Endothelial cell of umbilical vein (primary cell): ENCODE data around the gene PDPK1. TPM values are rescaled to one million over a fixed set of nuclear protein-coding genes. Genes with fewer than 3 reads are reported as not detected.

Source experiments
- BruUV-seq: library from RNA; stranded (reverse); fragments of 400-500 nt; replicated peaks from 2 replicates; lab custom pipeline; 2021; lab: Mats Ljungman, UMichigan
- CTCF ChIA-PET: fragments of 300-600, 350-600 bp; sonication (Branson Sonifier 250); formaldehyde crosslinking; loops from one replicate; lab custom pipeline; 2021; ENCODE audit warnings: antibody characterized with exemption, inconsistent platforms; lab: Charles Lee
- POLR2A ChIA-PET: fragments of 300-600, 350-600 bp; sonication (Branson Sonifier 250); formaldehyde crosslinking; loops from one replicate; lab custom pipeline; 2021; ENCODE audit warnings: antibody characterized with exemption, inconsistent platforms; lab: Charles Lee
- DNase-seq: peaks from one replicate; pipeline ENCODE4 v3.0.0-alpha.2; 2011; ENCODE audit warnings: low read depth, low spot score
- FAIRE-seq: peaks from 2 replicates; lab custom pipeline; 2011; peaks lifted over from hg19 to GRCh38; lab: Jason Lieb, UNC
- H2AFZ ChIP-seq: 2 replicates; pipeline ENCODE4 v1.6.0; 2012; ENCODE audit warnings: low read depth, low read length, control low read depth, inconsistent platforms
- H3K27ac ChIP-seq: 2 replicates; pipeline ENCODE4 v1.5.1; 2011; ENCODE audit warnings: low read depth, mild to moderate bottlenecking, control low read depth, low read length, moderate library complexity; ENCODE audit not compliant: insufficient read depth
- H3K27me3 ChIP-seq, 2 experiments: 2 replicates each; pipeline versions ENCODE4 v1.6.0 to v1.6.1; 2011; ENCODE audit warnings: low read length in 2 of 2, mixed read lengths in 1 of 2; ENCODE audit not compliant: control insufficient read depth in 2 of 2, insufficient read depth in 2 of 2
- H3K36me3 ChIP-seq, 2 experiments: 2 replicates in 1 of 2; 3 replicates in 1 of 2; pipeline ENCODE4 v1.5.1; 2011; ENCODE audit warnings: low read length in 2 of 2, mild to moderate bottlenecking in 1 of 2, moderate library complexity in 1 of 2; ENCODE audit not compliant: control insufficient read depth in 2 of 2, insufficient read depth in 2 of 2; ENCODE audit errors: extremely low read depth in 1 of 2
- H3K4me1 ChIP-seq: 3 replicates; pipeline ENCODE4 v1.5.1; 2011; ENCODE audit warnings: mild to moderate bottlenecking, low read length; ENCODE audit not compliant: control insufficient read depth, insufficient read depth; ENCODE audit errors: extremely low read depth
- H3K4me2 ChIP-seq: 2 replicates; pipeline ENCODE4 v1.6.1; 2011; ENCODE audit warnings: low read length, control low read depth, mixed read lengths; ENCODE audit not compliant: insufficient read depth
- H3K4me3 ChIP-seq, 3 experiments: fragments of 200-600 bp in 1 of 3; sonication (generic), shearing (Covaris generic) in 1 of 3; replicated peaks in 1 of 3; 2 replicates each; pipeline ENCODE4 v1.5.1; 2011 to 2016; ENCODE audit warnings: control low read depth in 3 of 3, low read length in 3 of 3, mild to moderate bottlenecking in 2 of 3, inconsistent platforms in 1 of 3, low read depth in 1 of 3, moderate library complexity in 1 of 3; ENCODE audit not compliant: insufficient read depth in 1 of 3
- H3K79me2 ChIP-seq: 2 replicates; pipeline ENCODE4 v1.6.0; 2012; ENCODE audit warnings: low read length, inconsistent platforms; ENCODE audit not compliant: control insufficient read depth, insufficient read depth
- H3K9ac ChIP-seq: replicated peaks from 2 replicates; pipeline ENCODE3; 2011; ENCODE audit warnings: low read length, control low read depth; ENCODE audit not compliant: insufficient read depth; ENCODE audit errors: extremely low read depth
- H3K9me1 ChIP-seq: replicated peaks from 3 replicates; pipeline ENCODE4 v1.6.0; 2011; ENCODE audit warnings: mild to moderate bottlenecking, low read length; ENCODE audit not compliant: control insufficient read depth, insufficient read depth; ENCODE audit errors: extremely low read depth
- H3K9me3 ChIP-seq: replicated peaks from 2 replicates; pipeline ENCODE4 v1.5.1; 2012; ENCODE audit warnings: low read length, inconsistent platforms; ENCODE audit not compliant: control insufficient read depth, insufficient read depth
- H4K20me1 ChIP-seq: replicated peaks from 2 replicates; pipeline ENCODE3; 2011; ENCODE audit warnings: mild to moderate bottlenecking, low read length; ENCODE audit not compliant: control insufficient read depth, insufficient read depth; ENCODE audit errors: extremely low read depth
- CTCF ChIP-seq, 2 donors: IDR thresholded peaks; 1 replicate in 1 of 2; 2 replicates in 1 of 2; pipeline ENCODE4 v1.5.1; 2011; ENCODE audit warnings: low read length in 2 of 2, mild to moderate bottlenecking in 2 of 2, moderate library complexity in 2 of 2, control low read depth in 1 of 2, inconsistent platforms in 1 of 2, low read depth in 1 of 2; ENCODE audit not compliant: insufficient read depth in 1 of 2; ENCODE audit errors: extremely low read depth in 1 of 2
- EZH2 ChIP-seq: IDR thresholded peaks from 2 replicates; pipeline ENCODE4 v1.6.1; 2012; ENCODE audit warnings: borderline replicate concordance, low read depth, mild to moderate bottlenecking, moderate library complexity, low read length, inconsistent platforms; ENCODE audit not compliant: severe bottlenecking
- FOS ChIP-seq: IDR thresholded peaks from 2 replicates; pipeline ENCODE4 v1.6.1; 2011; ENCODE audit warnings: mild to moderate bottlenecking, low read length, moderate library complexity, borderline replicate concordance; ENCODE audit not compliant: insufficient read depth
- GATA2 ChIP-seq: IDR thresholded peaks from 2 replicates; pipeline ENCODE4 v1.7.0; 2011; ENCODE audit warnings: low read depth, mild to moderate bottlenecking, moderate library complexity, mixed read lengths, low read length; ENCODE audit not compliant: insufficient read length, insufficient read depth
- JUN ChIP-seq: IDR thresholded peaks from 2 replicates; pipeline ENCODE4 v1.6.1; 2011; ENCODE audit warnings: borderline replicate concordance, low read depth; ENCODE audit not compliant: insufficient read length, insufficient read depth
- MAX ChIP-seq: IDR thresholded peaks from 2 replicates; pipeline ENCODE4 v1.6.1; 2011; ENCODE audit not compliant: insufficient read depth, insufficient read length
- MYC ChIP-seq: IDR thresholded peaks from one replicate; pipeline ENCODE4 v1.6.1; 2011; ENCODE audit warnings: mild to moderate bottlenecking, low read depth, low read length
- POLR2A ChIP-seq: IDR thresholded peaks from 2 replicates; pipeline ENCODE4 v1.6.1; 2012; ENCODE audit warnings: low read depth, mild to moderate bottlenecking, control low read depth, low read length
- POLR2AphosphoS5 ChIP-seq: IDR thresholded peaks from 2 replicates; pipeline ENCODE4 v1.6.1; 2012; ENCODE audit warnings: low read depth, mild to moderate bottlenecking, control low read depth, low read length, moderate library complexity; ENCODE audit not compliant: insufficient read depth
- dilution Hi-C: fragments of 300-500 bp; cut with MboI; formaldehyde crosslinking; loops from one replicate; pipeline ENCODE4 v1.15.0; 2019; ENCODE audit warnings: low sequenced_read_pairs; ENCODE audit not compliant: extremely low pct_ligation_motif_present
- intact Hi-C: fragments of 100-400 bp; cut with micrococcal nuclease; formaldehyde crosslinking; loops from one replicate; pipeline ENCODE4 v1.10.0; 2022
- polyA plus RNA-seq, 4 experiments: library from polyadenylated mRNA; depleted of rRNA in 3 of 4; stranded (reverse) in 3 of 4; unstranded in 1 of 4; fragments of >200 nt; gene quantifications; 2 replicates each; pipeline versions ENCODE4 v1.2.1 to v1.2.3, GENCODE V29; 2011 to 2012; ENCODE audit warnings: missing spikeins in 1 of 4
- total RNA-seq: library from RNA; stranded (reverse); gene quantifications from 2 replicates; pipeline ENCODE4 v1.2.3, GENCODE V29; 2021

The PDPK1 gene
- total and polyA plus RNA-seq, 2 donors (not counting 3 experiments of a cell fraction or from before 2014, with no cell fraction given), result 22.4 to 37.3 TPM

- BruUV-seq, result no TSS peak
- Histone ChIP-seq H3K9ac (no peak overlapping the region), H2AFZ (no peak overlapping the region), H3K9me3 (no peaks in the 10 kb centered on the region), H3K9me1 (no peaks in the 10 kb centered on the region), H3K4me2 (no peak overlapping the region), H4K20me1 (no peaks in the 10 kb centered on the region), H3K79me2 (peaks cover 2% of the 10 kb centered on the region), H3K27ac (no peak overlapping the region), H3K27me3 (no peaks in the 10 kb centered on the region), H3K4me1 (no peaks in the 10 kb centered on the region), H3K36me3 (peaks cover 0 to 35% of the 10 kb centered on the region in 2 experiments), H3K4me3 (no peak overlapping the region)
- CTCF ChIA-PET, result no interaction called here
- dilution Hi-C loops (no loop called here), intact Hi-C loops (no loop called here)
- POLR2A ChIA-PET, result no interaction called here
- FAIRE-seq, result no peak
- DNase-seq, result no peak
- TF ChIP-seq JUN (no peak), POLR2A (no peak), EZH2 (no peak), FOS (no peak), MAX (no peak), GATA2 (no peak), CTCF (IDR thresholded peaks at IDR 0.05; ENCODE audit: extremely low read depth in 1 of 2, insufficient read depth in 1 of 2, low read depth in 1 of 2, low read length in 2 of 2) (no peak), MYC (no peak), POLR2AphosphoS5 (no peak)
These were observed 55.0 kb downstream of the PDPK1 start for GRCh38 chr16:2592786-2593185.
